ENCODE results near the gene CLEC12A.

Gene CLEC12A

DNA sequence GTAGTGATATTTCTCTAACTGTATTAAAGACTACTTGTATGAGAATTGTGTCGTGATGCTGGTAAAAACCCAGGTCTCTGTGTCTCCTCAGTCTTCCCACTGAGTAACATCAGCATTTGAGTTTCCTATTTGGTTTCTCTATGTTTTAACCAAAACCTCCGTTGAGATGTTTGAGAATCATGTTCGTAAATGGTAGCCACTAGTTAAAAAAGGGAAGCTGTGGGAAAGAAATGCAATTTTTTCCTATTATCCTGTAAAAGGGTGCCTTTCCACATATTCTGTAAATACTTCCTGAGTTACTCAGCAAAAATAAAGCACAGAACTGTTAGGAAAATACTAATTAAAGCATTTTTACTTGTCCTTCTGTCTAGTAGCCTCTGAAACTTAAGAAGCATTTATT lies 20.7 kb downstream of the CLEC12A start:
- no peak for TF ChIP-seq CTCF (IDR thresholded peaks at IDR 0.05; ENCODE audit: insufficient read depth, missing control alignments)
- DNase-seq (ENCODE audit: insufficient read length, low spot score) (no peak), FAIRE-seq (no peak)

- no peak for FAIRE-seq
Measured at GRCh38 chr12:9992296-9992695, 21.1 kb downstream of the CLEC12A start.

GRCh38 chr12:9999016-9999415 lies 27.8 kb downstream of the CLEC12A start, which contains the start of gene CLEC1B:
Gene CLEC1B (minus strand): TSS chr12:9999121. CDS start chr12:9999100, 21 bp downstream.
- DNase-seq (ENCODE audit: insufficient read length, low spot score) (no peak), FAIRE-seq (peak; percentile 11)
- no peak for TF ChIP-seq CTCF (IDR thresholded peaks at IDR 0.05; ENCODE audit: insufficient read depth, missing control alignments)

More at GRCh38 chr12:9992296-9992695, 21.1 kb downstream of the CLEC12A start:
- DNase-seq (ENCODE audit: insufficient read length, low spot score), result no peak
- no peak for TF ChIP-seq CTCF (IDR thresholded peaks at IDR 0.05; ENCODE audit: insufficient read depth, missing control alignments)

DNA sequence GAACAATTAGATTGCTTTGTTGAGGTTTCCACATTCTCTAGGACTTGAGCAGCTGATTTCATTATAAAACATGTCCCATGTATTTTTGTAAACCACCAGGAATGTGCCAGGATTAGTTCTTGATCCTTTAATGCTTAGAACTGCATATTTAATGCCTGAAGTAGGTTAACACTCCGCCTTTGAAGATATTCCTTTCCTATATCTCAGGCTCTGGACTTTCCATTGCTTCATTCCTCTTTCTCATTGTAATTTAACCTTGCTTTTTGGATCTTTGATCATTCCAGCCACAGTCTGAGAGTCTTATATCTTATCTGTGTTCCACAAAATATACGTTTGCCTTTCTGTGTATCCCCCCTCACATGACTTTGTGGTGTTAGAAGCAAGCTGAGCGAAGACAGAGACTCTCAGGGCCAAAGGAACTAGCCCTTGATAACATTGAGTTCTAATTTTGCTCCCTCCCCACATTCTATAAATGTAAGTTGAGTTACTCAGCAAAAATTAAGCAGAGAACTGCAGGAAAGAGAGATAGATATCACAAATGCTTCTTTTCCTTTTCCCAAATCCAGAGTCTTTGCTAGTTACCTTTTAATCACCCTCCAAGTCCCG lies 30.1 kb downstream of the CLEC12A start:
- DNase-seq (ENCODE audit: insufficient read length, low spot score) (no peak), FAIRE-seq (no peak)
- TF ChIP-seq CTCF (IDR thresholded peaks at IDR 0.05; ENCODE audit: insufficient read depth, missing control alignments), result no peak

GRCh38 chr12:10012630-10013330 lies 41.6 kb downstream of the CLEC12A start:
- DNase-seq (ENCODE audit: insufficient read length, low spot score), result no peak
- TF ChIP-seq CTCF (IDR thresholded peaks at IDR 0.05; ENCODE audit: insufficient read depth, missing control alignments), result no peak
- FAIRE-seq, result no peak

DNA sequence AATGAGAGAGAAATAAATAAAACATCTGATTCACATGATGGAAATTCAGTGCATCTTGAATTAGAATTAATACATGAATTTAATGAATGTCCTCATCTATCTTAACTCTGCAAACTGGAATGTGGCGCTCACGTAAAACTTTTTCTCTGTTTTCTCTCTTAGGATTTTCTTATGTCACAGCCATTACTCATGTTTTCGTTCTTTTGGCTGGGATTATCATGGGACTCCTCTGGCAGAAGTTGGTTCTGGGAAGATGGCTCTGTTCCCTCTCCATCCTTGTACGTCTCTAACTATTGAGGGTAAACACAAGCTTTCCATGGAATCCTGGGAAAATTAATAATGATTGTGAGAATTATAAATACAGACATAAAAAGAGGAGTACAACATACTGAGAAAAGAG lies 44.2 kb downstream of the CLEC12A start:
- TF ChIP-seq CTCF (IDR thresholded peaks at IDR 0.05; ENCODE audit: insufficient read depth, missing control alignments), result no peak
- FAIRE-seq (no peak), DNase-seq (ENCODE audit: insufficient read length, low spot score) (no peak)

DNA sequence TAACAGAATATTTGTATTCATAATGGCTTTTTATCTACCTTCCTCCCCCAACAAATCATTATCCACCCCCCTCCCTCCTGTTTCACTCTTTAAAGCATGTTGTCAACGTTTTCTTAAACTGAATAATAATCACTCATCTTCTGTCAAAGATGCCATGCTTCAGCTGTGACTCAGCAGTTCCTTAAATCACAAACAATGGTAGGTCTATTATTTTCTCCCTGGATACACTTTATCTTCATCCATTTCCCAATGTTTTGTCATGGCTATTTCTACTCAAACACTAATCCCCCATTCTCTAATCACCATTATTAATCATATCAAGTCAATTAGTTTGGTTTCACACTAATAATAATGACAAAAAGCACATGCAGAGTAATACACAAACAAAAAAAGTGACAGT lies 45.7 kb downstream of the CLEC12A start:
- TF ChIP-seq CTCF (IDR thresholded peaks at IDR 0.05; ENCODE audit: insufficient read depth, missing control alignments), result no peak
- DNase-seq (ENCODE audit: insufficient read length, low spot score), result no peak
- no peak for FAIRE-seq

Measured in D721Med (cell line).